HepG2 (cell line): ENCODE results near the gene HPCAL1. TPM values are rescaled to one million over a fixed set of nuclear protein-coding genes. Genes with fewer than 3 reads are reported as not detected.

Source experiments
- ELF3 ChIP-seq: IDR thresholded peaks from 2 replicates; pipeline ENCODE4 v1.6.1; 2016; ENCODE audit warnings: missing genetic modification reagents, missing compliant biosample characterization
- EP300 ChIP-seq, 3 experiments: sonication (generic) in 1 of 3; formaldehyde crosslinking in 1 of 3; IDR thresholded peaks; 2 replicates each; pipeline versions ENCODE4 v1.5.1 to v1.6.1; 2011 to 2020; ENCODE audit warnings: low read depth in 2 of 3, low read length in 2 of 3, borderline replicate concordance in 1 of 3, improper control_type of control experiment in 1 of 3, mild to moderate bottlenecking in 1 of 3, missing genetic modification reagents in 1 of 3, moderate library complexity in 1 of 3
- FOXK1 ChIP-seq: sonication (generic); formaldehyde crosslinking; IDR thresholded peaks from 2 replicates; pipeline ENCODE4 v1.4.0; 2020; ENCODE audit warnings: low read depth, missing genetic modification reagents, borderline replicate concordance
- FOXO1 ChIP-seq: sonication (generic); formaldehyde crosslinking; IDR thresholded peaks from 2 replicates; pipeline ENCODE4 v1.4.0; 2020; ENCODE audit warnings: missing genetic modification reagents
- FOXP4 ChIP-seq: sonication (generic); formaldehyde crosslinking; IDR thresholded peaks from 2 replicates; pipeline ENCODE4 v1.4.0; 2020; ENCODE audit warnings: missing genetic modification reagents
- KLF9 ChIP-seq: IDR thresholded peaks from 2 replicates; pipeline ENCODE4 v1.6.1; 2016; ENCODE audit warnings: low read depth
- MTF1 ChIP-seq: sonication (generic); formaldehyde crosslinking; IDR thresholded peaks from 2 replicates; pipeline ENCODE4 v1.5.0; 2020; ENCODE audit warnings: missing genetic modification reagents
- NR2F6 ChIP-seq, 2 experiments: IDR thresholded peaks; 2 replicates each; pipeline ENCODE4 v1.6.1; 2016; ENCODE audit warnings: antibody characterized with exemption in 1 of 2, mild to moderate bottlenecking in 1 of 2
- PBX2 ChIP-seq: IDR thresholded peaks from 2 replicates; pipeline ENCODE4 v1.6.1; 2016; ENCODE audit warnings: control low read depth
- SMAD9 ChIP-seq: sonication (generic); formaldehyde crosslinking; IDR thresholded peaks from 2 replicates; pipeline ENCODE4 v1.5.1; 2020; ENCODE audit warnings: mild to moderate bottlenecking, missing genetic modification reagents
- SRF ChIP-seq: IDR thresholded peaks from 2 replicates; pipeline ENCODE4 v1.6.1; 2011; ENCODE audit warnings: mild to moderate bottlenecking, low read depth, low read length, moderate library complexity
- TBP ChIP-seq: sonication (generic); formaldehyde crosslinking; IDR thresholded peaks from 2 replicates; pipeline ENCODE4 v1.5.0; 2020; ENCODE audit warnings: missing genetic modification reagents
- TBX2 ChIP-seq: sonication (generic); formaldehyde crosslinking; IDR thresholded peaks from 2 replicates; pipeline ENCODE4 v1.5.0; 2020; ENCODE audit warnings: missing genetic modification reagents, mild to moderate bottlenecking, borderline replicate concordance
- TGIF2 ChIP-seq: IDR thresholded peaks from 2 replicates; pipeline ENCODE4 v1.6.1; 2016; ENCODE audit warnings: control low read depth, missing compliant biosample characterization
- THAP9 ChIP-seq: sonication (generic); formaldehyde crosslinking; IDR thresholded peaks from 2 replicates; pipeline ENCODE4; 2020; ENCODE audit warnings: missing genetic modification reagents, mild to moderate bottlenecking, borderline replicate concordance
- ZBTB39 ChIP-seq: sonication (generic); formaldehyde crosslinking; IDR thresholded peaks from 2 replicates; pipeline ENCODE4 v1.5.0; 2020; ENCODE audit warnings: missing genetic modification reagents
- ZNF30 ChIP-seq: sonication (generic); formaldehyde crosslinking; IDR thresholded peaks from 2 replicates; pipeline ENCODE4 v1.5.0; 2020; ENCODE audit warnings: mild to moderate bottlenecking, missing genetic modification reagents
- ZNF414 ChIP-seq: sonication (generic); formaldehyde crosslinking; IDR thresholded peaks from 2 replicates; pipeline ENCODE4 v1.5.0; 2020; ENCODE audit warnings: missing genetic modification reagents
- ZNF597 ChIP-seq: sonication (generic); formaldehyde crosslinking; IDR thresholded peaks from 2 replicates; pipeline ENCODE4 v1.5.0; 2020; ENCODE audit warnings: missing genetic modification reagents
- ZNF672 ChIP-seq: sonication (generic); formaldehyde crosslinking; IDR thresholded peaks from 2 replicates; pipeline ENCODE4 v1.8.1; 2022; ENCODE audit warnings: missing genetic modification reagents
- polyA plus RNA-seq, 8 experiments: library from polyadenylated mRNA; depleted of rRNA in 3 of 8; stranded (reverse) in 7 of 8; unstranded in 1 of 8; fragments of >200 nt; fragmentation: Illumina TruSeq in 4 of 8; extraction: Trizol in 4 of 8; gene quantifications; 2 replicates each; pipeline versions ENCODE4 v1.2.1 to v1.2.3, GENCODE V29; 2011 to 2016; ENCODE audit warnings: low read depth in 4 of 8, missing spikeins in 1 of 8, mixed read lengths in 1 of 8; ENCODE audit not compliant: insufficient read depth in 1 of 8
- total RNA-seq, 5 experiments: library from RNA; depleted of rRNA; stranded (reverse); fragments of >200 nt; fragmentation: Illumina TruSeq; extraction: Trizol; gene quantifications; 2 replicates each; pipeline ENCODE4 v1.2.3, GENCODE V29; 2016; ENCODE audit warnings: low read depth in 1 of 5

HPCAL1 gene
- total and polyA plus RNA-seq, 2 of the 13 experiments (the other 11 are each of a cell fraction or from before 2014, with no cell fraction given) = 29.5 to 29.9 TPM

GRCh38 chr2:10297959-10298531 lies 4.7 kb upstream of the HPCAL1 start (continued):
- TF ChIP-seq ZNF414 (CRISPR knock-in tag) (no peak), TGIF2 (CRISPR knock-in tag) (no peak), TBP (CRISPR knock-in tag) (no peak), ZNF30 (CRISPR knock-in tag) (no peak), TBX2 (CRISPR knock-in tag) (no peak), ZNF672 (CRISPR knock-in tag) (no peak), SMAD9 (CRISPR knock-in tag) (no peak), EP300 (IDR thresholded peaks at IDR 0.05; ENCODE audit: low read depth in 2 of 2, low read length in 2 of 2) (peak in 1 of 2 experiments; percentile 51; a peak in 1 of 4 replicates), EP300 (CRISPR knock-in tag; IDR thresholded peaks at IDR 0.05; ENCODE audit: borderline replicate concordance) (no peak), FOXP4 (CRISPR knock-in tag) (peak; percentile 42; the same call in 1 of the 2 replicates), PBX2 (CRISPR knock-in tag) (no peak), SRF (no peak), NR2F6 (IDR thresholded peaks at IDR 0.05) (no peak), NR2F6 (CRISPR knock-in tag; IDR thresholded peaks at IDR 0.05) (peak; percentile 30; the same call in 1 of the 2 replicates), ZBTB39 (no peak), MTF1 (CRISPR knock-in tag) (no peak), KLF9 (CRISPR knock-in tag) (no peak), ELF3 (CRISPR knock-in tag) (peak; percentile 69; the same call in 1 of the 2 replicates), FOXK1 (CRISPR knock-in tag) (peak; percentile 38; the same call in 1 of the 2 replicates), ZNF597 (CRISPR knock-in tag) (no peak), THAP9 (CRISPR knock-in tag) (no peak), FOXO1 (CRISPR knock-in tag) (peak; percentile 50; the same call in 1 of the 2 replicates)
